ENCODE results near the gene FGD5. TPM values are rescaled to one million over a fixed set of nuclear protein-coding genes. Genes with fewer than 3 reads are reported as not detected.
"Not testable (repeated sequence)": the region's sequence is repeated elsewhere in the genome, so short reads cannot be mapped to it uniquely, and the experiment has no call there.

The FGD5 gene
- total and polyA plus RNA-seq, 11 donors, result 6.4 to 22.5 (median 14.9) TPM

- Histone ChIP-seq H3K36me3 (no peaks in the 10 kb centered on the region), H3K9me3 (no peaks in the 10 kb centered on the region), H3K27ac (peak overlapping the region in 1 of 12 donors; percentile 74), H3K4me1 (peaks cover 3 to 55% (median 37%) of the 10 kb centered on the region in 12 donors), H3K27me3 (peaks cover 0 to 29% (median 7%) of the 10 kb centered on the region in 9 donors), H3K4me3 (no peak overlapping the region)
- intact Hi-C loops (cut with DNase I), result loop anchor here in 1 of 10 donors (5.0 kb wide), 1 partner anchor 41 kb away; no protein-coding TSS in a partner anchor
- DNase-seq, result no peak
- TF ChIP-seq POLR2A (IDR thresholded peaks at IDR 0.05), result no peak
- no peak for TF ChIP-seq CTCF (IDR thresholded peaks at IDR 0.05)
- 56 to 64% (median 61%) methylated on average over 4 of the region's 4 CpGs for WGBS, 4 donors
- no peak for ATAC-seq
These were observed 12.7 kb upstream of the FGD5 start for GRCh38 chr3:14805961-14806537.

DNA sequence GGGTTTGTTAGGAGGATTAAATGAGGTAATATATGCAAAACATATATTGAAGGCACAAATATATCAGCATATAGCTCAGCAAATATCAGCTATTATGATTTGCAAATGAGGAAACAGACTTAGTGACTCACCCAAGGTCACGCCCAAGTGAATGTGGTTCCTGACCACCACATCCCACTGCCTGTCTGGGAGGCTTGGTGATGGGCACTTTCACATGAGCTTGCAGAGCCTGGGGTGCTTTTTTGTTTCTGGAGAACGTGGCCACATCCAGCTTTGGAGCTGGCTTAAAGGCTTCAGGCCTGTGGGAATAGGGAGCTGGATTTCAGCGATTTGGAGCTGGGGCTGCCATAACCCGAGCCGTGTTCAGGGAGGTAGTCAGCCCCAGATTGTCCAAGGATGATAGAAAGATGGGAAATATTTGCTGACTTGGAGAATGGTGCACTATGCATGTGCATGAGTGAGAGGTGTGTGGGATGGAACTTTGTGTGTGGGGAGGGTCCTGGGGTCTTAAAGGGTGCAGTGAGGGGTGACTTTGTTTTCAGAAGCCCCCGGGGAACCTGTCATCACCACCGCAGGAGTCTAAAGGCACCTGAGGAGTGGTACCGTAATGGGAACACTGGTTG, 12.0 kb upstream of the FGD5 start:
- peaks cover 0 to 35% (median 11%) of the 10 kb centered on the region in 9 donors for H3K27me3 ChIP-seq
- no peaks in the 10 kb centered on the region for H3K9me3 ChIP-seq
- ATAC-seq, result no peak
- no peaks in the 10 kb centered on the region for H3K36me3 ChIP-seq
- TF ChIP-seq CTCF (IDR thresholded peaks at IDR 0.05), result no peak
- TF ChIP-seq POLR2A (IDR thresholded peaks at IDR 0.05), result no peak
- intact Hi-C loops (cut with DNase I), result loop anchor here in 1 of 10 donors (5.0 kb wide), 1 partner anchor 41 kb away; no protein-coding TSS in a partner anchor
- H3K4me1 ChIP-seq, result peaks cover 3 to 57% (median 37%) of the 10 kb centered on the region in 12 donors
- WGBS, 4 donors, result 47 to 53% (median 48%) methylated on average over 8 of the region's 8 CpGs
- H3K27ac ChIP-seq, result peak overlapping the region in 7 of 12 donors; percentile 13 to 74 (median 32)
- peak in 1 of 5 donors; percentile 48 for DNase-seq
- no peak overlapping the region for H3K4me3 ChIP-seq

DNA sequence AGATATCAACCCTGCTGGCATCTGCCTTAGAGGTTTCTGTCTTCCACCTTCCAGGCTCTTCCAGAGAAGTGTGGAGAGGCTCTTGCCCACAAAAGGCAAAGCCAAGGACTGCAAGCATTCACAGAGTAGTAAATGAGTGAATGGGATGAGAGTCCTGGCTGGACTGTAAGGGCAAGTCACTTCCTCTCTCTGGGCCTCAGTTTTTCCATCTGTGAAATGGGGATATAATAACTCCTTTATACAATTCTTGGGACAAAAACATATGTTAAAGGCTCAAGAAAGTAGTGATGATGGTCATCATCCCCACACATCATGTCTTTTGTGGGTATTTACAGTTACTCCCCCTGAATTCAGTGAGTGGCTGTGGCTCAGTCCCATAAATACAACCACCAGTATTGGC, 10.7 kb upstream of the FGD5 start:
- ATAC-seq (no peak), DNase-seq (no peak)
- Histone ChIP-seq H3K27me3 (peaks cover 0 to 35% (median 11%) of the 10 kb centered on the region in 9 donors), H3K4me1 (peaks cover 3 to 66% (median 43%) of the 10 kb centered on the region in 12 donors), H3K27ac (no peak overlapping the region), H3K9me3 (no peaks in the 10 kb centered on the region), H3K36me3 (no peaks in the 10 kb centered on the region), H3K4me3 (no peak overlapping the region)
- intact Hi-C loops (cut with DNase I), result loop anchor here in 1 of 10 donors (5.0 kb wide), 1 partner anchor 39 kb away; no protein-coding TSS in a partner anchor
- TF ChIP-seq CTCF (IDR thresholded peaks at IDR 0.05) (no peak), POLR2A (IDR thresholded peaks at IDR 0.05) (no peak)

DNA sequence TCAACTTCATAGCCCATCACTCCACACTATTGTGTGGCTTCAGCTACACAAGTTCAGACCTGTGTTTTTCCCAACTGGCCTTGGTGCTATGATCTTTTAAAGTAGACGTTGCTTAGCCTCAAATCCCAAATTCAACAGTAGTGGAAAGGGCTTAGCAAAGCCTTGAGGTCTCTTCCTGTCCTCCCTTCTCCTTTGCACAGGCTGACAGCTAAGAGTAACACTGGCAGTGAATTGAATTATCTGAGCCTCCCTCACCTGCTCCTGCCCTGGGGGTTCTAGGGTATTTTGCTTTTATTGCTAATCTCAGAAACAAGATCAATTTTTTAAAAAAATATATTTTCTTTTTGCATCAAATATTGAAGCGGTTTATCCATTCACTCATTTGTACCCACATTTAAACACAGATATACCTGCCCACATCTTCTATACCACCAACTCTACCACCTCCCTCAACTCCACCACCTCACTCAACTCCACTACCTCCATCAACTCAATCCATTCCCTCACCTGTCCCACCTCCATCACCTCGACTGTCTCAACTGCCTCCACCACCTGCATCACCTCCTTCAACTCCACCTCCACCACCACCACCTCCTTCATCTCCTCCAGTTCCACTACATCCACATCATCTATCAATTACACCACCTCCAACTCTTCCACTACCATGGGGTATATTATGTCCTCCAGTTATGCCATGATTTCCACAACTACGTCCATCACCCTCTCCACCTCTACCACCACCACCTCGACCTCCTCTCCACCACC, 10.1 kb upstream of the FGD5 start:
- DNase-seq (no peak), ATAC-seq (no peak)
- 83 to 88% (median 85%) methylated on average over 5 of the region's 5 CpGs for WGBS, 4 donors
- intact Hi-C loops (cut with DNase I), result loop anchor here in 1 of 10 donors (5.0 kb wide), 1 partner anchor 39 kb away; no protein-coding TSS in a partner anchor
- no peak for TF ChIP-seq CTCF (IDR thresholded peaks at IDR 0.05)
- no peak for TF ChIP-seq POLR2A (IDR thresholded peaks at IDR 0.05)
- Histone ChIP-seq H3K4me3 (no peak overlapping the region), H3K4me1 (peaks cover 3 to 67% (median 46%) of the 10 kb centered on the region in 12 donors), H3K36me3 (no peaks in the 10 kb centered on the region), H3K27me3 (peaks cover 0 to 35% (median 11%) of the 10 kb centered on the region in 9 donors), H3K9me3 (no peaks in the 10 kb centered on the region), H3K27ac (no peak overlapping the region)

DNA sequence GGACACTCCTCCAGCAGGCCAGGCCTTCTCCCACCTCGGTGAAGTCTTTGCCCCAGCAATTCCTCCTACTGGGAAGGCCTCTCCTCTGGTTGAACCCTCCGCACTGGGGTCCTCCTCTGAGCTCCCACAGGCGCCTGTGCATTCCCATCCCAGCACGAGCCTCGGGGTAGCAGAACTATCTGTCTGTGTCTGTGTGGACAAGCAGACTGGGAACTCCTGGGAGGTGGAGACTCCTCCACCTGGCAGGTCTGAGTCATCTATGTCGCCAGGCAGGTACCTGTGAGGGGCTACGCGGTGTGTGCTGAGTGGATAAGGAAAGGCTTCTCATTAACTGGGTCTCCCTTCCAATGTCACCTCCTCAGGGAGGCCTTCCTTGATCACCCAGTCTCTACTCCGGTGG, 9.2 kb upstream of the FGD5 start:
- peak overlapping the region in 10 of 12 donors; percentile 42 to 88 (median 76) for H3K27ac ChIP-seq
- H3K9me3 ChIP-seq, ATAC-seq, H3K36me3 ChIP-seq, DNase-seq: not testable (repeated sequence)
- 72 to 83% (median 75%) methylated on average over 8 to 9 of the region's 9 CpGs for WGBS, 4 donors
- H3K27me3 ChIP-seq, result peaks cover 0 to 35% (median 11%) of the 10 kb centered on the region in 9 donors
- peak overlapping the region in 10 of 12 donors; percentile 16 to 85 (median 52) for H3K4me3 ChIP-seq
- peaks cover 3 to 68% (median 44%) of the 10 kb centered on the region in 12 donors for H3K4me1 ChIP-seq
- intact Hi-C loops (cut with DNase I), result loop anchor here in 6 of 10 donors (2.0 to 5.0 kb wide), 4 partner anchors 17 to 97 kb away; no protein-coding TSS in a partner anchor

All from heart left ventricle (tissue), 16 donors.